SU-DHL-6 (cell line): Measurements from ENCODE around the gene SDHAF1.
A peak's percentile ranks its signal among the peaks of the same experiment; 100 is the strongest.

ENCODE experiments used
- H2AFZ ChIP-seq: fragments of 200-600 bp; sonication (generic); 2 replicates; pipeline ENCODE4 v1.6.1; 2014; ENCODE audit warnings: low read depth, mild to moderate bottlenecking, moderate library complexity, mixed read lengths, antibody characterized with exemption, low read length; ENCODE audit not compliant: severe bottlenecking
- H3F3A ChIP-seq: fragments of 200-600 bp; shearing (Covaris generic); 2 replicates; pipeline ENCODE4 v1.6.0; 2016; ENCODE audit warnings: antibody characterized with exemption, mild to moderate bottlenecking; ENCODE audit not compliant: insufficient read depth
- H3K27ac ChIP-seq: fragments of 200-600 bp; sonication (generic); 2 replicates; pipeline ENCODE4 v1.5.1; 2016; ENCODE audit warnings: low read depth, mild to moderate bottlenecking, low read length, moderate library complexity, mixed read lengths
- H3K27me3 ChIP-seq: fragments of 200-600 bp; sonication (generic), shearing (Covaris generic); 2 replicates; pipeline ENCODE4 v1.6.0; 2014; ENCODE audit warnings: mild to moderate bottlenecking, low read length
- H3K36me3 ChIP-seq: fragments of 200-600 bp; sonication (generic); 2 replicates; pipeline ENCODE4 v1.6.1; 2014; ENCODE audit warnings: mild to moderate bottlenecking, low read length, mixed read lengths
- H3K4me2 ChIP-seq: fragments of 300-600, 200-600 bp; shearing (Covaris generic), sonication (generic); 2 replicates; pipeline ENCODE4 v1.6.0; 2014; ENCODE audit warnings: low read length, low read depth, mild to moderate bottlenecking; ENCODE audit not compliant: poor library complexity, severe bottlenecking
- H3K4me3 ChIP-seq: fragments of 200-600 bp; sonication (generic); 2 replicates; pipeline ENCODE4 v1.5.1; 2014; ENCODE audit warnings: antibody characterized with exemption, low read length, mild to moderate bottlenecking, mixed read lengths; ENCODE audit not compliant: insufficient read depth, poor library complexity, severe bottlenecking
- H3K79me2 ChIP-seq: fragments of 200-600 bp; sonication (generic); 2 replicates; pipeline ENCODE4 v1.6.1; 2014; ENCODE audit warnings: mild to moderate bottlenecking, low read length, moderate library complexity; ENCODE audit not compliant: insufficient read depth
- H3K9ac ChIP-seq: fragments of 200-600 bp; sonication (generic); 2 replicates; pipeline ENCODE4 v1.7.0; 2014; ENCODE audit warnings: mild to moderate bottlenecking, low read length
- H3K9me2 ChIP-seq: fragments of 200-600 bp; sonication (generic); replicated peaks from 2 replicates; pipeline ENCODE4 v1.6.1; 2014; ENCODE audit warnings: low read length; ENCODE audit not compliant: insufficient read depth
- H3K9me3 ChIP-seq: fragments of 200-600 bp; sonication (generic); 2 replicates; pipeline ENCODE4 v1.6.1; 2014; ENCODE audit warnings: low read length, mixed read lengths; ENCODE audit not compliant: insufficient read depth
- H4K20me1 ChIP-seq: fragments of 200-600 bp; sonication (generic); 2 replicates; pipeline ENCODE4 v1.6.1; 2014; ENCODE audit warnings: low read depth, mild to moderate bottlenecking, antibody characterized with exemption, low read length, moderate library complexity, mixed read lengths
- CTCF ChIP-seq: fragments of 200-600 bp; sonication (generic); IDR thresholded peaks from one replicate; pipeline ENCODE4 v1.5.1; 2017; ENCODE audit warnings: antibody characterized with exemption, mild to moderate bottlenecking, low read length, moderate library complexity; ENCODE audit not compliant: insufficient read depth, poor library complexity, severe bottlenecking
- EZH2phosphoT487 ChIP-seq: fragments of 200-600 bp; sonication (generic), shearing (Covaris generic); conservative IDR thresholded peaks from 2 replicates; pipeline ENCODE4 v1.6.1; 2018; ENCODE audit warnings: mild to moderate bottlenecking, antibody characterized with exemption, low read length, moderate library complexity, mixed read lengths

SDHAF1 gene

GRCh38 chr19:35975608-35976214 lies 19.3 kb upstream of the SDHAF1 start:
- no peaks in the 10 kb centered on the region for H3K9me2 ChIP-seq
- H4K20me1 ChIP-seq: no peaks in the 10 kb centered on the region
- H2AFZ ChIP-seq: no peak overlapping the region
- H3K36me3 ChIP-seq: no peaks in the 10 kb centered on the region
- H3K4me3 ChIP-seq: no peak overlapping the region
- no peak overlapping the region for H3K4me2 ChIP-seq
- no peaks in the 10 kb centered on the region for H3K79me2 ChIP-seq
- TF ChIP-seq CTCF: no peak
- no peak for TF ChIP-seq EZH2phosphoT487
- H3K27ac ChIP-seq: no peak overlapping the region
- H3F3A ChIP-seq: no peaks in the 10 kb centered on the region
- no peak overlapping the region for H3K9ac ChIP-seq
- H3K27me3 ChIP-seq: no peaks in the 10 kb centered on the region
- no peaks in the 10 kb centered on the region for H3K9me3 ChIP-seq

DNA sequence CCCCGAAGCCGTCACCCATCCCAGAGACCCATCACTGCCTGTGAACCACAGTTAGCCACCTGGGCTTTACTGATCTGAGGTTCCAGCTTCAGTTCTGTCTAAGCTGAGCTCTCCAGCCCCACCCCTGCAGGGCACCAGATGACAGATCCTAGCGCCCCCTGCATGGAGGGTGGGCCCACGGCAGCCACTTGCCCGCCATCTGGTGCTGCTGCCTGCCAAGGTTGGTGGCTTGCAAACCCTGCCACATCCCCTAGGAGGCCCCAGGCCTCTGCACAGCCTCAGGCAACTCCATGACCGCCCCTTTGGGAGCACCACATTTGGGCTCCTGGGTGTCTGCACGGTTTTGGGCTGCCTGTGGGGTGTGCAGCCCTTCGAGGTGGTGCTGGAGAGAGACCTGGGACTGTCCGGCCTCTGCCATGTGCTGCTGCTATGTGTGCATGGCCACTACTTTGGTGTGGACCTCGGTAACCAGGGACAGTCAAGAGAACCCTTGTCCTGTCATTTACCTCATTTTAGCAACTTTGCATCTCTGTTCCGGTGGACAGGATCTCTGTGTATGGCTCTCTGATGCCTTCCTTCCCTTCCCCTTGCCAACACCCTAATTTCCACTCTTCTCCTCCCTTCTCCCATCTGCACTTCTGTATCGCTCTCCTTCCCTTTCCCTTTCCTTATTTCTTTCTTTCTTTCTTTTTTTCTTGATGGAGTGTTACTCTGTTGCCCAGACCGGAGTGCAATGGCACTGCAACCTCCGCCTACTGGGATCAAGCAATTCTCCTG lies 17.4 kb upstream of the SDHAF1 start:
- no peak overlapping the region for H3K27ac ChIP-seq
- no peak overlapping the region for H3K4me3 ChIP-seq
- H2AFZ ChIP-seq: no peak overlapping the region
- TF ChIP-seq EZH2phosphoT487: no peak
- TF ChIP-seq CTCF: peak; percentile 82
- H3K79me2 ChIP-seq: no peaks in the 10 kb centered on the region
- no peaks in the 10 kb centered on the region for H3K9me3 ChIP-seq
- no peaks in the 10 kb centered on the region for H3F3A ChIP-seq
- no peaks in the 10 kb centered on the region for H3K9me2 ChIP-seq
- H3K36me3 ChIP-seq: no peaks in the 10 kb centered on the region
- no peak overlapping the region for H3K4me2 ChIP-seq
- H4K20me1 ChIP-seq: no peaks in the 10 kb centered on the region
- H3K9ac ChIP-seq: no peak overlapping the region
- H3K27me3 ChIP-seq: no peaks in the 10 kb centered on the region

DNA sequence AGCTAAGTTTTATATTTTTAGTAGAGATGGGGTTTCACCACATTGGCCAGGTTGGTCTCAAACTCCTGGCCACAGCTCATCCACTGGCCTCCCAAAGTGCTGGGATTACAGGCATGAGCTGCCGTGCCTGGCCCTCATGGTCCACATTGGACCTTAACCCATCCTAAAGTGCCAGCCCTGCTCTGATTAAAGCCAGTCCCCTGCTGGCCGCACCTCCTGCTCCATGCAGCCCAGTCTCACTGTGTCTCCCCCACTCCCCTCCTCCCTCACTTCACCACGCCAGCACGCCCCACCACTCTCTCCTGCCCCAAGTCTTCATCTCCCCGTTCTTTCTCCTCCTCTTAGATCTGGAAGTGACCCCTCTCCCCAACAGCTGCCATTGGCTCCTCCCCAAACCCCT lies 16.7 kb upstream of the SDHAF1 start:
- Histone ChIP-seq H3K4me3 (no peak overlapping the region), H2AFZ (no peak overlapping the region), H3K27me3 (no peaks in the 10 kb centered on the region), H4K20me1 (no peaks in the 10 kb centered on the region), H3K9me3 (no peaks in the 10 kb centered on the region), H3K9ac (no peak overlapping the region), H3K36me3 (no peaks in the 10 kb centered on the region), H3K79me2 (no peaks in the 10 kb centered on the region), H3K27ac (no peak overlapping the region), H3K9me2 (no peaks in the 10 kb centered on the region), H3K4me2 (no peak overlapping the region), H3F3A (no peaks in the 10 kb centered on the region)
- TF ChIP-seq CTCF: no peak
- no peak for TF ChIP-seq EZH2phosphoT487
